HCT116 (cell line): ENCODE data around the gene GPR27. TPM values are rescaled to one million over a fixed set of nuclear protein-coding genes. Genes with fewer than 3 reads are reported as not detected.

Source experiments
- ATAC-seq: fragments of 200-7000 bp; cut with Tn5 transposase; 2 replicates; pipeline ENCODE4 v1.9.1; 2020; ENCODE audit warnings: mild to moderate bottlenecking, moderate library complexity
- BruUV-seq: library from RNA; stranded (reverse); fragments of 400-500 nt; replicated peaks from 2 replicates; lab custom pipeline; 2021; lab: Mats Ljungman, UMichigan
- CTCF ChIA-PET: fragments of 300-600 bp; sonication (Branson Sonifier 250); formaldehyde crosslinking; loops from one replicate; lab custom pipeline; 2021; ENCODE audit warnings: antibody characterized with exemption; lab: Charles Lee
- POLR2A ChIA-PET: fragments of 300-600, 350-600 bp; sonication (Branson Sonifier 250); formaldehyde crosslinking; loops from one replicate; lab custom pipeline; 2021; ENCODE audit warnings: antibody characterized with exemption; lab: Charles Lee
- RAD21 ChIA-PET, 2 experiments: fragments of 300-600 bp; sonication (Branson Sonifier 250); formaldehyde crosslinking; loops; one replicate each; lab custom pipeline; 2023; ENCODE audit warnings: low total read pairs in 2 of 2; ENCODE audit not compliant: uncharacterized antibody in 2 of 2, unreplicated experiment in 2 of 2, low non-redundant PET in 1 of 2; lab: Charles Lee
- DNase-seq: peaks from one replicate; pipeline ENCODE4 v3.0.0-alpha.2; 2010; ENCODE audit warnings: low read depth, low spot score
- H2AFZ ChIP-seq: fragments of 200-600 bp; shearing (Covaris generic), sonication (generic); 2 replicates; pipeline ENCODE4 v1.6.1; 2017; ENCODE audit warnings: low read depth, mixed run types, mixed read lengths, antibody characterized with exemption, low read length; ENCODE audit not compliant: poor library complexity, severe bottlenecking
- H3K27ac ChIP-seq: 2 replicates; pipeline ENCODE4 v1.5.1; 2012; ENCODE audit warnings: low read depth, low read length
- H3K27me3 ChIP-seq: fragments of 200-600 bp; sonication (generic); 2 replicates; pipeline ENCODE4 v1.6.1; 2016; ENCODE audit warnings: mixed run types, low read length, mixed read lengths; ENCODE audit not compliant: insufficient read depth
- H3K36me3 ChIP-seq, 2 experiments: fragments of 200-500 bp in 1 of 2; fragments of 200-600 bp in 1 of 2; sonication (Bioruptor generic) in 1 of 2; sonication (generic) in 1 of 2; 2 replicates each; pipeline versions ENCODE4 v1.5.1 to v1.6.1; 2014 to 2016; ENCODE audit warnings: low read length in 2 of 2, inconsistent platforms in 1 of 2, mixed read lengths in 1 of 2, mixed run types in 1 of 2; ENCODE audit not compliant: insufficient read depth in 2 of 2, control insufficient read depth in 1 of 2
- H3K4me1 ChIP-seq, 2 experiments: fragments of 200-600 bp in 1 of 2; sonication (generic) in 1 of 2; 2 replicates each; pipeline versions ENCODE4 v1.5.1 to v1.6.1; 2012 to 2017; ENCODE audit warnings: low read length in 2 of 2, inconsistent platforms in 1 of 2, mild to moderate bottlenecking in 1 of 2, mixed read lengths in 1 of 2, mixed run types in 1 of 2, moderate library complexity in 1 of 2; ENCODE audit not compliant: insufficient read depth in 2 of 2, control insufficient read depth in 1 of 2
- H3K4me2 ChIP-seq: fragments of 200-600 bp; sonication (generic); 2 replicates; pipeline ENCODE4 v1.6.1; 2017; ENCODE audit warnings: mixed run types, low read length, mixed read lengths
- H3K4me3 ChIP-seq, 2 experiments: fragments of 200-600 bp in 1 of 2; sonication (generic) in 1 of 2; replicated peaks in 1 of 2; 2 replicates each; pipeline ENCODE4 v1.5.1; 2011 to 2016; ENCODE audit warnings: low read length in 2 of 2, control low read depth in 1 of 2, low read depth in 1 of 2, mild to moderate bottlenecking in 1 of 2, mixed read lengths in 1 of 2, mixed run types in 1 of 2
- H3K79me2 ChIP-seq: fragments of 200-600 bp; sonication (generic); 2 replicates; pipeline ENCODE4 v1.6.1; 2017; ENCODE audit warnings: mild to moderate bottlenecking, mixed run types, low read length, moderate library complexity, mixed read lengths; ENCODE audit not compliant: insufficient read depth
- H3K9ac ChIP-seq: fragments of 200-600 bp; sonication (generic); 2 replicates; pipeline ENCODE4 v1.6.1; 2016; ENCODE audit warnings: low read length, mixed read lengths
- H3K9me2 ChIP-seq: fragments of 200-600 bp; sonication (generic), shearing (Covaris generic); 2 replicates; pipeline ENCODE4 v1.6.1; 2017; ENCODE audit warnings: mixed run types, mild to moderate bottlenecking, moderate library complexity; ENCODE audit not compliant: insufficient read depth
- H3K9me3 ChIP-seq, 2 experiments: fragments of 200-500 bp in 1 of 2; fragments of 200-600 bp in 1 of 2; sonication (Bioruptor generic) in 1 of 2; sonication (generic) in 1 of 2; 2 replicates each; pipeline ENCODE4 v1.6.1; 2014 to 2017; ENCODE audit warnings: low read length in 2 of 2, mixed read lengths in 2 of 2, inconsistent platforms in 1 of 2, low read depth in 1 of 2, mild to moderate bottlenecking in 1 of 2, mixed run types in 1 of 2, moderate library complexity in 1 of 2; ENCODE audit not compliant: control insufficient read depth in 1 of 2, insufficient read depth in 1 of 2
- H4K20me1 ChIP-seq: fragments of 200-600 bp; sonication (generic), shearing (Covaris generic); 2 replicates; pipeline ENCODE4 v1.6.1; 2017; ENCODE audit warnings: mixed run types, mild to moderate bottlenecking, moderate library complexity; ENCODE audit not compliant: insufficient read depth
- CBX3 ChIP-seq: IDR thresholded peaks from 2 replicates; pipeline ENCODE4 v1.6.1; 2012; ENCODE audit warnings: low read depth
- CEBPB ChIP-seq: IDR thresholded peaks from 2 replicates; pipeline ENCODE4 v1.6.1; 2012; ENCODE audit warnings: low read depth
- EGR1 ChIP-seq: IDR thresholded peaks from 2 replicates; pipeline ENCODE4 v1.6.1; 2012; ENCODE audit warnings: low read depth
- EZH2 ChIP-seq: fragments of 200-600 bp; sonication (generic); IDR thresholded peaks from 2 replicates; pipeline ENCODE4 v1.6.1; 2017; ENCODE audit warnings: antibody characterized with exemption, mixed run types
- EZH2phosphoT487 ChIP-seq: fragments of 200-600 bp; IDR thresholded peaks from 2 replicates; pipeline ENCODE4 v1.6.1; 2018; ENCODE audit warnings: antibody characterized with exemption, borderline replicate concordance
- FOSL1 ChIP-seq: IDR thresholded peaks from 2 replicates; pipeline ENCODE4 v1.6.1; 2012; ENCODE audit warnings: low read depth
- POLR2A ChIP-seq: IDR thresholded peaks from 2 replicates; pipeline ENCODE4 v1.7.0; 2011; ENCODE audit warnings: borderline replicate concordance; ENCODE audit not compliant: insufficient read depth, insufficient read length; ENCODE audit errors: extremely low read depth
- SIN3A ChIP-seq: IDR thresholded peaks from 2 replicates; pipeline ENCODE4 v1.6.1; 2012; ENCODE audit warnings: low read depth
- SP1 ChIP-seq: IDR thresholded peaks from 2 replicates; pipeline ENCODE4 v1.6.1; 2012; ENCODE audit warnings: low read depth
- TCF7L2 ChIP-seq: IDR thresholded peaks from 2 replicates; pipeline ENCODE4 v1.7.0; 2011; ENCODE audit warnings: borderline replicate concordance, inconsistent platforms; ENCODE audit not compliant: insufficient read depth, insufficient read length; ENCODE audit errors: extremely low read depth
- ZFX ChIP-seq: fragments of 450-650 bp; IDR thresholded peaks from 2 replicates; pipeline ENCODE4 v1.6.1; 2017
- intact Hi-C: fragments of 100-400 bp; cut with micrococcal nuclease; formaldehyde crosslinking; loops from 2 replicates; pipeline ENCODE4 v1.10.0; 2022
- total RNA-seq: library from RNA; stranded (reverse); gene quantifications from one replicate; pipeline ENCODE4 v1.2.1, GENCODE V29; 2021; ENCODE audit not compliant: unreplicated experiment
- TF ChIP-seq, protein P1 (sequence below): IDR thresholded peaks from 2 replicates; pipeline ENCODE4 v1.6.1; 2012
- TF ChIP-seq, protein P2 (sequence below): IDR thresholded peaks from 2 replicates; pipeline ENCODE4 v1.6.1; 2012; ENCODE audit warnings: low read depth
- TF ChIP-seq, protein P3 (sequence below): IDR thresholded peaks from 2 replicates; pipeline ENCODE4 v1.6.1; 2011; ENCODE audit warnings: mild to moderate bottlenecking, low read length, moderate library complexity; ENCODE audit not compliant: insufficient replicate concordance; ENCODE audit errors: extremely low read depth
- TF ChIP-seq, protein P4 (sequence below): IDR thresholded peaks from 2 replicates; pipeline ENCODE4 v1.6.1; 2012

Gene GPR27
- total RNA-seq, 1 experiment from 2014 or later: not detected

DNA sequence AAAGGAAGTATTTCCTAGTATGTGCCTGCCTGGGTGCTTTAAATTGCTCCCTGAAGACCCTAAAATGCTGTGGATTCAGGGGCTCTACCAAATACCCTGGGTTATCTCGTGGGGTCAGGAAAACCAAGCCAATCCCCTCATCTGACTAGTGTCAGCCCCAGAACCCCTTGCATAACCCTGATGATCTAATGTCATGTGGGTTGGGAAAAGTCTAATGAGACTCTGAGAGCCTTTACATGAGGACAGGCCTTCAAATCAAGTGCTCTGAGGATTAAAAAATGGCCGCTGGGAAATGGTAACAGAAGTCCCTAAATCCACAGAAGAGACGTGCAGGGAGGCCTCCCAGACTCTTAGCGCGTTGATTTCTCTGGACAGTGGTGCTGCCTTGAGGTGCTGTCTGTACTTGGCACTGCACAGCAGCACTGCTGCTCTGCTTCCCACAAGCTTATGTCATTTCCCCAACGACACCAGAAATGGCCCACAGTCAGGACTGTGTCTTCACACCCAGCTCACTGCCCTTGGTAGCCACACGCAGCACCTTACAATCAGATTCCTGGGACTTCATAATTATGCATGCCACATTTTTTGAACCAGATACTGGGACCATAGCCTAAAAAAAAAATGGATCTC, 45.1 kb upstream of the GPR27 start:
- BruUV-seq: no TSS peak
- CTCF ChIA-PET: no interaction called here

More for the DNA sequence above, 45.1 kb upstream of the GPR27 start:
- H3K4me1 ChIP-seq: no peaks in the 10 kb centered on the region
- intact Hi-C loops: no loop called here
- no peaks in the 10 kb centered on the region for H3K27me3 ChIP-seq
- RAD21 ChIA-PET: no interaction called here
- no peaks in the 10 kb centered on the region for H3K9me2 ChIP-seq
- ATAC-seq (no peak), DNase-seq (no peak)
- H3K9me3 ChIP-seq: no peaks in the 10 kb centered on the region
- no peak overlapping the region for H3K4me2 ChIP-seq
- no peak overlapping the region for H3K27ac ChIP-seq
- POLR2A ChIA-PET: no interaction called here
- no peaks in the 10 kb centered on the region for H3K79me2 ChIP-seq
- H3K9ac ChIP-seq: no peak overlapping the region
- TF ChIP-seq SIN3A: no peak
- no peak for TF ChIP-seq FOSL1
- TF ChIP-seq, protein P1, sequence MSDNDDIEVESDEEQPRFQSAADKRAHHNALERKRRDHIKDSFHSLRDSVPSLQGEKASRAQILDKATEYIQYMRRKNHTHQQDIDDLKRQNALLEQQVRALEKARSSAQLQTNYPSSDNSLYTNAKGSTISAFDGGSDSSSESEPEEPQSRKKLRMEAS: no peak
- TF ChIP-seq, protein P2, sequence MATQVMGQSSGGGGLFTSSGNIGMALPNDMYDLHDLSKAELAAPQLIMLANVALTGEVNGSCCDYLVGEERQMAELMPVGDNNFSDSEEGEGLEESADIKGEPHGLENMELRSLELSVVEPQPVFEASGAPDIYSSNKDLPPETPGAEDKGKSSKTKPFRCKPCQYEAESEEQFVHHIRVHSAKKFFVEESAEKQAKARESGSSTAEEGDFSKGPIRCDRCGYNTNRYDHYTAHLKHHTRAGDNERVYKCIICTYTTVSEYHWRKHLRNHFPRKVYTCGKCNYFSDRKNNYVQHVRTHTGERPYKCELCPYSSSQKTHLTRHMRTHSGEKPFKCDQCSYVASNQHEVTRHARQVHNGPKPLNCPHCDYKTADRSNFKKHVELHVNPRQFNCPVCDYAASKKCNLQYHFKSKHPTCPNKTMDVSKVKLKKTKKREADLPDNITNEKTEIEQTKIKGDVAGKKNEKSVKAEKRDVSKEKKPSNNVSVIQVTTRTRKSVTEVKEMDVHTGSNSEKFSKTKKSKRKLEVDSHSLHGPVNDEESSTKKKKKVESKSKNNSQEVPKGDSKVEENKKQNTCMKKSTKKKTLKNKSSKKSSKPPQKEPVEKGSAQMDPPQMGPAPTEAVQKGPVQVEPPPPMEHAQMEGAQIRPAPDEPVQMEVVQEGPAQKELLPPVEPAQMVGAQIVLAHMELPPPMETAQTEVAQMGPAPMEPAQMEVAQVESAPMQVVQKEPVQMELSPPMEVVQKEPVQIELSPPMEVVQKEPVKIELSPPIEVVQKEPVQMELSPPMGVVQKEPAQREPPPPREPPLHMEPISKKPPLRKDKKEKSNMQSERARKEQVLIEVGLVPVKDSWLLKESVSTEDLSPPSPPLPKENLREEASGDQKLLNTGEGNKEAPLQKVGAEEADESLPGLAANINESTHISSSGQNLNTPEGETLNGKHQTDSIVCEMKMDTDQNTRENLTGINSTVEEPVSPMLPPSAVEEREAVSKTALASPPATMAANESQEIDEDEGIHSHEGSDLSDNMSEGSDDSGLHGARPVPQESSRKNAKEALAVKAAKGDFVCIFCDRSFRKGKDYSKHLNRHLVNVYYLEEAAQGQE: no peak
- TF ChIP-seq, protein P3, sequence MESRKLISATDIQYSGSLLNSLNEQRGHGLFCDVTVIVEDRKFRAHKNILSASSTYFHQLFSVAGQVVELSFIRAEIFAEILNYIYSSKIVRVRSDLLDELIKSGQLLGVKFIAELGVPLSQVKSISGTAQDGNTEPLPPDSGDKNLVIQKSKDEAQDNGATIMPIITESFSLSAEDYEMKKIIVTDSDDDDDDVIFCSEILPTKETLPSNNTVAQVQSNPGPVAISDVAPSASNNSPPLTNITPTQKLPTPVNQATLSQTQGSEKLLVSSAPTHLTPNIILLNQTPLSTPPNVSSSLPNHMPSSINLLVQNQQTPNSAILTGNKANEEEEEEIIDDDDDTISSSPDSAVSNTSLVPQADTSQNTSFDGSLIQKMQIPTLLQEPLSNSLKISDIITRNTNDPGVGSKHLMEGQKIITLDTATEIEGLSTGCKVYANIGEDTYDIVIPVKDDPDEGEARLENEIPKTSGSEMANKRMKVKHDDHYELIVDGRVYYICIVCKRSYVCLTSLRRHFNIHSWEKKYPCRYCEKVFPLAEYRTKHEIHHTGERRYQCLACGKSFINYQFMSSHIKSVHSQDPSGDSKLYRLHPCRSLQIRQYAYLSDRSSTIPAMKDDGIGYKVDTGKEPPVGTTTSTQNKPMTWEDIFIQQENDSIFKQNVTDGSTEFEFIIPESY: no peak
- no peak for TF ChIP-seq CEBPB
- TF ChIP-seq CBX3: no peak
- no peak for TF ChIP-seq EZH2phosphoT487
- TF ChIP-seq, protein P4, sequence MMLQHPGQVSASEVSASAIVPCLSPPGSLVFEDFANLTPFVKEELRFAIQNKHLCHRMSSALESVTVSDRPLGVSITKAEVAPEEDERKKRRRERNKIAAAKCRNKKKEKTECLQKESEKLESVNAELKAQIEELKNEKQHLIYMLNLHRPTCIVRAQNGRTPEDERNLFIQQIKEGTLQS: no peak
- no peak for TF ChIP-seq ZFX
- TF ChIP-seq TCF7L2: no peak
- TF ChIP-seq EGR1: no peak
- TF ChIP-seq SP1: no peak
- TF ChIP-seq EZH2: no peak
- no peak for TF ChIP-seq POLR2A
- H3K36me3 ChIP-seq: no peaks in the 10 kb centered on the region
- H4K20me1 ChIP-seq: no peaks in the 10 kb centered on the region
- H2AFZ ChIP-seq: no peak overlapping the region
- H3K4me3 ChIP-seq: no peak overlapping the region
